ENCODE data around the gene CDH7.

DNA sequence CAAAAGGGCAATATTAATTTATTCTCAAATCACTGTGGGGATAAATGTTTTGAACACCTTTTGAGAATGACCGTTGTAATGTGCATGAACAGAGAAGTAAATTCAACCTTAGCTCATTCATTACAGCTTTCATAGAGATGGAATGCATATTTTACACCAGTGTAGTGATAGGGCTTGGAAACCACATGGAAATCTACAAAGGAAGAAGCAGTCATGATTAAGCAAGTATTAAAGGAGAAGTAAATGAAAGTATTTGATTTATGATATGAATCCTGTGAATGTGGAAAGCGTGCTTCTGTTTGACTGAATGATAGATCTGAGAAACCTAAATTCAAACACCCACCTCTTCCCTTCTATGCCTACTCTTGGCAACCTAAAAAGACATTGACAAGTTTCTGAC lies 64.7 kb downstream of the CDH7 start:
- TF ChIP-seq, protein P1, sequence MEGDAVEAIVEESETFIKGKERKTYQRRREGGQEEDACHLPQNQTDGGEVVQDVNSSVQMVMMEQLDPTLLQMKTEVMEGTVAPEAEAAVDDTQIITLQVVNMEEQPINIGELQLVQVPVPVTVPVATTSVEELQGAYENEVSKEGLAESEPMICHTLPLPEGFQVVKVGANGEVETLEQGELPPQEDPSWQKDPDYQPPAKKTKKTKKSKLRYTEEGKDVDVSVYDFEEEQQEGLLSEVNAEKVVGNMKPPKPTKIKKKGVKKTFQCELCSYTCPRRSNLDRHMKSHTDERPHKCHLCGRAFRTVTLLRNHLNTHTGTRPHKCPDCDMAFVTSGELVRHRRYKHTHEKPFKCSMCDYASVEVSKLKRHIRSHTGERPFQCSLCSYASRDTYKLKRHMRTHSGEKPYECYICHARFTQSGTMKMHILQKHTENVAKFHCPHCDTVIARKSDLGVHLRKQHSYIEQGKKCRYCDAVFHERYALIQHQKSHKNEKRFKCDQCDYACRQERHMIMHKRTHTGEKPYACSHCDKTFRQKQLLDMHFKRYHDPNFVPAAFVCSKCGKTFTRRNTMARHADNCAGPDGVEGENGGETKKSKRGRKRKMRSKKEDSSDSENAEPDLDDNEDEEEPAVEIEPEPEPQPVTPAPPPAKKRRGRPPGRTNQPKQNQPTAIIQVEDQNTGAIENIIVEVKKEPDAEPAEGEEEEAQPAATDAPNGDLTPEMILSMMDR (conservative IDR thresholded peaks at IDR 0.05 in 1 of 2, IDR thresholded peaks at IDR 0.05 in 1 of 2; ENCODE audit: extremely low read depth in 1 of 2, insufficient read depth in 1 of 2, low read depth in 1 of 2, low read length in 2 of 2), result no peak
- TF ChIP-seq EZH2 (IDR thresholded peaks at IDR 0.05; ENCODE audit: borderline replicate concordance, low read length), result no peak
